Measurements from ENCODE around the gene C1orf94.

C1orf94 gene

GRCh38 chr1:34262921-34263320 is 86.2 kb downstream of the C1orf94 start:
- DNase-seq (ENCODE audit: low read depth) = no peak

- no peak for DNase-seq (ENCODE audit: low read depth)
These were observed 86.7 kb downstream of the C1orf94 start for GRCh38 chr1:34263406-34263805.

DNA sequence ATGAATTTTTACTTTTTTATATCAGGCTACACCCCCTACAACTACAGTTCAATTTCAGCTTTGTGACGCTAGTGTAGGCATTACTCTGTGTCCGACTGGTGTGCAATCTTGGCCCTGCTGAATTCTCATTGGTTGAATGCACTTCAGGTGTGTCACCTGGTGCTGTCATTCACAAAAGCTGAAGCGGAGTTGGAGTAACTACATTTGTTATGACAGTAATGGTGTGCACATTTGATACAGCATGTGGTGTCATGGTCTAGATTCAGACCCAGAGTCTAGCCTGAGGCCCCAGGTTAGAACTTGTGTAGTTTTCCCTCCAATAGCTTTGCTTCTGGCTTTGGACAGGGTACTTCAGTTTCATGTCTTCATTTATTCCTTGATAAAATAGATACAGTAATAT is 88.7 kb downstream of the C1orf94 start:
- no peak for DNase-seq (ENCODE audit: low read depth)

DNA sequence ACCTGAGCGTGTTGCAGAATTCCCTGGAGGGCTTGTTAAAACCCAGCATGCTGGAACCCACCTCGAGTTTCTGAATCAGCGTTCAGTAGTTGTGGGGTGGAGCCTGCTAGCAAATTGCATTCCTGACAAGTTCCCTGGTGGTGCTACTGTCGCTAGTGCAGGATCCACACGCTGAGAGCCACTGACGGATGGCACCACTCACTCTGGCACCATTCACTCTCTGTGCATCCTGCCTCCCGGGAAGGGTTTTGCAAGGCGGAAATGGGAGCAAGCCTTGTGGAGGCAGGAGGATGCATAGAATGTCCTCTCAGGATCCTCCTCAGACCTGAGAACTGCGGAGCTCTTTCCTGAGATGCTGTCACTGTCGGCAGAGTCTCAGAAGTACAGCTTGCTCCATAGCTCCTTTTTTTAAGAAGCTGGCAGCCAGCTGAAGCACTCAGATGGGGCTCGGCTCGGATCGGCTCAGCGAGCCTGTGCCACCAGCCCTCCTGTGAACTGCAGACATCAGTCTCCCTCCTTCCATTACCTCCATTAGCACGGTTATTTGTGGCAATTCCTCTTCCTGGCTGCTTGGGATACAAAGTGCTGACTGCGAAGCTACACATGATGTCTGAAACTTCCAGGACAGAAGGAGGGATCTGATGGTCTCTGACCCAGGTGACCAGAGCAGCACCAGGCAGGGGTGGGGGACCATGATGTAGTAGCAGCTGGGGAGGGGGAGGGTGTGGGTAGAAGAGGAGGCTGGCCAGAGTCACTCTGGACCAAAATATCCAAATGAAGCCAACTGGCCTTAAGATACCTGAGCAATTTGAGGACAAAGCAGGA is 89.6 kb downstream of the C1orf94 start:
- no peak for DNase-seq (ENCODE audit: low read depth)

DNA sequence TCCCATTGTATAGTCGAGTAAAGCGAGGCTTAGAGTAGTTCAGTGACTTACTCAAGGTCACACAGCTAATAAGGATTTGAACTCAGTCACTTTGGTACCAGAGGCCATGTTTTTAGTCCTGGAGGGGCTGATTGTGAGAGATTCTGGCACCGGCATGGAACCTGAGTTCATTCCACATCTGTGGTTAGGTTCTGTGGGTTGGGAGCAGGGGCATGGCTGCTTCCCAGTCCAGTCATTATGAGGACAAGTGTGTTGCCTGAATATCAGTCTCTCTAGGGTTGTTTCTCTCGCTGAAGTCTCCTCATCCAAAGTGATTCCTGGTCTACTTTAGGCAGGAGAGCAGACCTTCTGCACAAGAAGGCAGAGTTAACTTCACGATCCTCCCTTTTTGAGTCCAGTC is 90.6 kb downstream of the C1orf94 start:
- no peak for DNase-seq (ENCODE audit: low read depth)

- no peak for DNase-seq (ENCODE audit: low read depth)
These were observed 91.7 kb downstream of the C1orf94 start for GRCh38 chr1:34268311-34268954.

All from activated T-cell treated with anti-CD3 and anti-CD28 coated beads for 1 hour (primary cell).